ENCODE results near the gene SIRT4. TPM values are rescaled to one million over a fixed set of nuclear protein-coding genes. Genes with fewer than 3 reads are reported as not detected.
A peak's percentile ranks its signal among the peaks of the same experiment; 100 is the strongest.

The SIRT4 gene
- total RNA-seq, 1 experiment from 2014 or later: 0.61 TPM

DNA sequence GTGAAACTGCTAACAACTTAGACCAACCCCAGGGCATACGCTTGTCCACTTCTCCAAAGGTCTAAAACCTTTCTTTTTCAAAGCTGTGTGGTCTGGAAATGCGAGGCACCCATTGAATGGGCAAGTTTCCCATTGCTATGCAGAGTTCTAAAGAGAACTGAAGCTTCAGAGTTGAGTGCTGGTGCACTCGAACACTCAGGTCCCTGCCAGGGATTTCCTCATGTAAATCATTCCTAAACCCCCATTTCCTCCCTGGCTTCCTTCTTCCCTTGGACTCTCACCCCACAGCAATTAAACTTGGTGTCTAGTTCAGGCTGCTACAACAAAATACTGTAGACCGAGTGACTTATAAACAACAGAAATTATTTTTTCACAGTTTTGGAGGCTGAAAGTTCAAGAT is 34.4 kb upstream of the SIRT4 start:
- DNase-seq (ENCODE audit: low read depth): no peak
- in situ Hi-C loops (cut with HindIII; ENCODE audit: low pct_unique_long_range_greater_than_20kb, low sequenced_read_pairs): no loop called here

DNA sequence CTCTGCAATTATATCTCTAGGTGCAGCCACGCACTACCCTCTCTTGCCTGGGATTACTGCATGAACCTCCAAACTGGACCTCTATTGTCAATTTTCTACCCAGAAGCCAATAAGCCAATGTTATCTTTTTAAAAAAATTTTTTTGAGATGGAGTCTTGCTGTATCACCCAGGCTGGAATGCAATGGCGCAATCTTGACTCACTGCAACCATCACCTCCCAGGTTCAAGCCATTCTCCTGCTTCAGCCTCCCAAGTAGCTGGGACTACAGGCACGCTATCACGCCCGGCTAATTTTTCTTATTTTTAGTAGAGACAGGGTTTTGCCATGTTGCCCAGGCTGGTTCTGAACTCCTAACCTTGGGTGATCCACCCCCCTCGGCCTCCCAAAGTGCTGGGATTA is 25.4 kb upstream of the SIRT4 start:
- no peak for DNase-seq (ENCODE audit: low read depth)
- in situ Hi-C loops (cut with HindIII; ENCODE audit: low pct_unique_long_range_greater_than_20kb, low sequenced_read_pairs): no loop called here

DNA sequence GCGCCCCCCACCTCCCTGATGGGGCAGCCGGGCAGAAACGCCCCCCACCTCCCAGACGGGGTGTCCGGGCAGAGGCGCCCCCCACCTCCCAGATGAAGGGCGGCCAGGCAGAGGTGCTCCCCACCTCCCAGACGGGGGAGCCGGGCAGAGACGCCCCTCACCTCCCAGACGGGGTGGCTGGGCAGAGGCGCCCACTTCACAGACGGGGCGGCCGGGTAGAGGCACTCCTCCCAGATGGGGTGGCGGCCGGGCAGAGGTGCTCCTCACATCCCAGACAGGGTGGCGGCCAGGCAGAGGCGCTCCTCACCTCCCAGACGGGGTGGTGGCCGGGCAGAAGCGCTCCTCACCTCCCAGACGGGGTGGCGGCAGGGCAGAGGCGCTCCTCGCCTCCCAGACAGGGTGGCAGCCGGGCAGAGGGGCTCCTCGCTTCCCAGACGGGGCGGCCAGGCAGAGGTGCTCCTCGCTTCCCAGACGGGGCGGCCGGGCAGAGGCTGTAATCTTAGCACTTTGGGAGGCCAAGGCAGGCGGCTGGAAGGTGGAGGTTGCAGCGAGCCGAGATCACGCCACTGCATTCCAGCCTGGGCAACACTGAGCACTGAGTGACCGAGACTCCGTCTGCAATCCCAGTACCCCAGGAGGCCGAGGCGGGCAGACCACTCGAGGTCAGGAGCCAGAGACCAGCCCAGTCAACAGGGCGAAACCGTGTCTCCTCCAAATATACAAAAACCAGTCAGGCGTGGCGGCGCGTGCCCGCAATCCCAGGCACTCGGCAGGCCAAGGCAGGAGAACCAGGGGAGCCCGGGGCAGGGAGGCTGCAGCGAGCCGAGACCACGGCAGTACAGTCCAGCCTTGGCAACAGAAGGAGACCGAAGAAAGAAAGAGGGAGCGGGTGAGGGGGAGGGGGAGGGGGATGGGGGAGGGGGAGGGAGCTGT is 23.7 kb upstream of the SIRT4 start:
- in situ Hi-C loops (cut with HindIII; ENCODE audit: low pct_unique_long_range_greater_than_20kb, low sequenced_read_pairs): no loop called here

DNA sequence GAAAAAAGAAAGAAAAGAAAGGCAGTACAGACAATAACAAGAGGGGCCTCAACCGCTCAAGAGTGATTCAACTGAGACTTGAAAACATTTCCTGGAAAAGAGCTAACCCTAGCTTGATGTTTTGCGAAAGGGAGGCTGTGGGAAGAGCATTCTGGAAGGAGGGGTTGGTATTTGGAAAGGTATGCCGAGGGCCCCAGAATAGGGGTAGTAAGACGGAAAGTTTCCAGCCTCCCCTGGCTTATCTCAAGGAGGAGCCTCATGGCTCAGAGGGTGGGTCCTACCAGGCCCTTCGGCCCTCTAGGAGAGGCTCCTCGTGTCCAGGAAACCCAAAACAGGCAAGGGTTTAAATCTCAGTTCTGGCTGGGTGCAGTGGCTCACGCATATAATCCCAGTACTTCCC is 18.8 kb upstream of the SIRT4 start:
- in situ Hi-C loops (cut with HindIII; ENCODE audit: low pct_unique_long_range_greater_than_20kb, low sequenced_read_pairs): no loop called here
- DNase-seq (ENCODE audit: low read depth): no peak

More for the DNA sequence above, 23.7 kb upstream of the SIRT4 start:
- DNase-seq (ENCODE audit: low read depth): no peak

DNA sequence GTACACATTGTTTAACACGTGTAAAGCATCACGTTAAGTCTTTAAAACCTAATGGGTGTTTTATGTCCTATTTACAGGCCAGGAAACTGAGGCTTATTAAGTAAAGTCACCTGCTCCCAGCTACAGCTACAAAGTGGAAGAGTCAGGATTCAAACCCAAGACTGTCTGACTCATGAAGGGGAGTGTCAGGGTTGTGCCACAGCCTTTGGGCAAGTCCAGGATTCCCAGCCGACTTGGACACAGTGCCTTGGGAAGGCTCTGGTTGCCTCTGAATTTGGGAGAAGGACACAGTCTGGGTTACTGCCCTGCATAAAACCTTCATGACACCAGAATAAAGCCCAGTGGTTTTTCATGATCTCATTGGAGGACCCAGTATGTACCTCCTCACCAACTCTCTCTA is 17.7 kb upstream of the SIRT4 start:
- in situ Hi-C loops (cut with HindIII; ENCODE audit: low pct_unique_long_range_greater_than_20kb, low sequenced_read_pairs): no loop called here
- DNase-seq (ENCODE audit: low read depth): no peak

DNA sequence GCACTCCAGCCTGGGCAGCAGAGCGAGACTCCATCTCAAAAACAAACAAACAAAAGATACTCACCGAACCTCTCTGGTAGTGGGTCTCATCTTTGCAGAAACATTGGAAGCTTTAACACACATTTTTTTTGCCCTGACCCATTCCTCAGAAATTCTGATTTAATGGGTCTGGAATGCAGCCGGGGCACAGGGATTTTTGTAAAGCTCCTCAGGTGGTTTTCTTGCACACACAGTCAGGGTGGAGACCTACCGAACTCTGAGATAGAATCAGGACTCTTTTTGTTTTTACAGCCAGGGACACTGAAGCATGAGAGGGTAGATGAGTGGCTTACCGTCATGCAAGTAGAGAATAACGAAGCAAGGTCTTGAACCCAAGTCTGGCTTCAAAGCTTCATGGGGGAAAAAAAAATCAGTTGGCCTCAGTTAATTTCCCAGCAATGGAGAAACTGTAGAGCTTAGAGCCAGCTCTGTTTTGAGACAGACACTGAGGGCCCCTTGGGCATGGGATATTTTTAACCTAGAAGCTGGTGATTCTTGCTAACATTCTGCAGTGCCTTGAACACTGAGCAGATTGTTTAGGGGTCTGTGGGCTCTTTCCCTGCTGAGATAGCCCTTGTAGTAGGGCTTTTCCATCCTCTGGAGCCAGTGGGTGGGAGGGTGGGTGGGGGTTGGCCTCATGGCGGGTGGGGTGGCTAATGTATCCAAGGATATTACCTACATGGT is 15.2 kb upstream of the SIRT4 start:
- in situ Hi-C loops (cut with HindIII; ENCODE audit: low pct_unique_long_range_greater_than_20kb, low sequenced_read_pairs): no loop called here
- no peak for DNase-seq (ENCODE audit: low read depth)

DNA sequence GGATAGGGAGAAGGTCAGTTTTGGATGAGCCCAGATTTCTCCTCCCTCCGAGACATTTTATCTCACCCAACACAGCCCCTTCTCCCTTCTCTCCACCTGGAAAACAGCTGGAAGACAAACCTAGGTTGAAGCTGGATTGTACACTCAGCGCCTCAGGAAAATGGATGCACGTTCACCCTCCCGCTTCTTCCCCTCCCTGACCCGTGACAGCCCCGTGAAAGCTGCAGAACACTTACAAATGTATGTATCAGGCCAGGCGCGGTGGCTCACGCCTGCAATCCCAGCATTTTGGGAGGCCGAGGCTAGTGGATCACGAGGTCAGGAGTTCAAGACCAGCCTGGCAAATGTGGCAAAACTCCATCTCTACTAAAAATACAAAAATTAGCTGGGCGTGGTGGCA is 14.6 kb upstream of the SIRT4 start:
- in situ Hi-C loops (cut with HindIII; ENCODE audit: low pct_unique_long_range_greater_than_20kb, low sequenced_read_pairs): no loop called here
- no peak for DNase-seq (ENCODE audit: low read depth)

DNA sequence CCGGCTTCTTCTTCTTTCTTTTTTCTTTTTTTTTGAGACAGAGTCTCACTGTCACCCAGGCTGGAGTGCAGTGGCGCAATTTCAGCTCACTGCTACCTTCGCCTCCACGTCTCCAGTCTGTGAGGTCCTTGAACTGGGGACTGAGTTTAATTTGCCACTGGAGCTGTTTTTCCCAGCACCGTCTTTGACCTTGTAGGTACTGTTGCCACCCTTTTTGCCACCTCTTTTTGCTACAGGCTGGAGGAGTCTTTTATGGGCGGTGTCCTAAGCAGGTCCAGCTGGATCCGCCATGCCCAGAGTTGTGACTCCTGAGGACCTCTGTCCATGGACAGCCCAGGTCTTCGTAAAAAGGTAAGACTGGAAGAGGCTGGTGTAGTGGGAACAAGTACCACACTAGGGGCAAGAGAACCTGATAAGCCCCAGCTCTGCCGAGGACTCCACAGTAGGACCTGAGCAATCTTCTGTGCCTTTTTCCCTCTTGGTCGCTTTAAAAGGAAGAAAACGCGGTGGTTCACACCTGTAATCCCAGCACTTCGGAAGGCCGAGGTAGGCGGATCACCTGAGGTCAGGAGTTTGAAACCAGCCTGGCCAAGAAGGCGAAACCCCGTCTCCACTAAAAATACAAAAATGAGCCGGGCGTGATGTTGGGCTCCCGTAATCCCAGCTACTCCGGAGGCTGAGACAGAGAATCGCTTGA is 11.4 kb upstream of the SIRT4 start:
- no peak for DNase-seq (ENCODE audit: low read depth)
- in situ Hi-C loops (cut with HindIII; ENCODE audit: low pct_unique_long_range_greater_than_20kb, low sequenced_read_pairs): no loop called here

DNA sequence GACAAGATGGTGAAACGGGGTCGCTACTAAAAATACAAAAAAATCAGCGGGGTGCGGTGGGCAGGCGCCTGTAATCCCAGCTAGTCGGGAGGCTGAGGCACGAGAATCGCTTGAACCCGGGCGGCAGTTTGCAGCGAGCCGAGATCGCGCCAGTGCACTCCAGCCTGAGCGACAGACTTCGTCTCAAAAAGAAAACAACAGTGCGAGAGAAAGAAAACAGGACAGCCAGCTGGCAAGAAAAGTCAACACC is 9.8 kb upstream of the SIRT4 start:
- no peak for DNase-seq (ENCODE audit: low read depth)
- in situ Hi-C loops (cut with HindIII; ENCODE audit: low pct_unique_long_range_greater_than_20kb, low sequenced_read_pairs): no loop called here

DNA sequence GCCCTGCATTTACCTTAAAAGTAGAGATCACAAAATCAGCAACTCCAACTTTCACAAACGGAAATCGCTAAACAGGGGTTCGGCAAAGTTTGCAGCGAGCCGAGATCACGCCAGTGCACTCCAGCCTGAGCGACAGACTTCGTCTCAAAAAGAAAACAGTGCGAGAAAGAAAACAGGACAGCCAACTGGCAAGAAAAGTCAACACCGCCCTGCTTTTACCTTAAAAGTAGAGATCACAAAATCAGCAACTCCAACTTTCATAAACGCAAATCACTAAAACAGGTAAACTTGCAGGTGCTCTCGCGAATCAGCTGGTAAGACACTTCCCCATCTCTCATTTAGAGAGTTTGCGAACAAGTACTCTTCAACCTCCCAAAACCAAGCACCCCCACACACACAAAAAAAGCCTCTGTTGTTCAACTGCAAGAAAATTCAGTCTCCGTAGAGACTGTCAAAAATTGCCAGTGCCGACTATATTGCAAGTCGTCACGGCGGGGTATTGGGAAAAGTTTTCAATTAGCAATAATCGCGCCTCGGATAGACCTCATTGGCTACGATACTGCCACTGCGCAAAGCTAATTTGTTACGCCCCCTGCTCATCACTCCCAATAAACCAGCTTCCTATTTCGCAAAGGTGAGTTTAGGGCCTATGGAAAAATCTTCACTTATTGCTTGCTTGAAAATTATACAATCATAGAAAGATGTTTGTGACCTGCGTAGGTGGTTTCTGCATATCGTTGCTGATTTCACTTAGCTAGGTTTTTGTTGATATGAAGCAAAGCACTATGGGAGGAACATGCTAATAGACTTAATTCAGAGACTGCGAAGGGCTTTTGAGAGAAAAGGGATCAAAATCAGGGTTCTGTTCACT is 9.2 kb upstream of the SIRT4 start, which contains the start of gene RNU4-1:
TSS of gene RNU4-1 (minus strand) at position 577 of the 871 bp plus-strand sequence.
- peak; percentile 97 for DNase-seq (ENCODE audit: low read depth)
- in situ Hi-C loops (cut with HindIII; ENCODE audit: low pct_unique_long_range_greater_than_20kb, low sequenced_read_pairs): no loop called here

DNA sequence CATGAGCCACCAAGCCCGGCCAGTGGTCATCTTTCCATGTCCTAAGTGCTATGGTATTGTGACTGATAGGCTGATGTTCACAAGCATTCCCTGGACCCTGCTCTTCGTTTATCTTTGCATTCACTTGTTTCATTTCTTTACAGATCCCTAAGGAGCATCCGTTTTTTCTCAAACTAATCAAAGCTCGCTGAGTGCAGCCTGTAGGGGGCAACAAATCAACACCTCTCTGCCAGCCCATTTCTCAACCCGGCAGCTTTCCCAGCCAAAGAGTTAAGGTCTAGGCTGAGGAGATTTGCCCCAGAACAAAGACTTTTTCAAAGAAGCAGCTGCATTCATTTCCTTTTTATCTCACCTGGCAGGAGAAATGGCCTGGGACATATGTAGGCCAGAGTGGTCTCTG is 12.1 kb downstream of the SIRT4 start:
- DNase-seq (ENCODE audit: low read depth): no peak
- in situ Hi-C loops (cut with HindIII; ENCODE audit: low pct_unique_long_range_greater_than_20kb, low sequenced_read_pairs): no loop called here

DNA sequence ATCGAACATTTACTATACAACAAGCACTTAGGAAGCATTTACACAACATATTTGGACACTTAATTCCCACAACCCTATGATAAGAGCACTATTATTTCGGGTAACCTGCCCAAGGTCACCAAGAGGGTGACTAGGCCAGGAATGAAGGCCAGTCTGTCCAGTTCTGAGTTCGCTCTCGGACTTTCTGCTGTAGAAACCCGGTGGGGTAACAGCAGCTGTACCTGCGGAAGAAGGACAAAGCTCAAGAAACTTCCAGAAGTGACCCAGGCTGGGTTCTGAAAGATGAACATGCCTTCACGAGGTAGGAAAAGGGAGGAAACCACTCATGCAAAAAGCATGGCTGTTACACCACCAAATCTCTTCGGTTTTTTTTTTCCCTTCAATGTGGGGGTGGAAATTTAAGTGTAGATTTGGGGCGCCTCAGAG is 14.7 kb downstream of the SIRT4 start:
- in situ Hi-C loops (cut with HindIII; ENCODE audit: low pct_unique_long_range_greater_than_20kb, low sequenced_read_pairs): no loop called here
- DNase-seq (ENCODE audit: low read depth): no peak

DNA sequence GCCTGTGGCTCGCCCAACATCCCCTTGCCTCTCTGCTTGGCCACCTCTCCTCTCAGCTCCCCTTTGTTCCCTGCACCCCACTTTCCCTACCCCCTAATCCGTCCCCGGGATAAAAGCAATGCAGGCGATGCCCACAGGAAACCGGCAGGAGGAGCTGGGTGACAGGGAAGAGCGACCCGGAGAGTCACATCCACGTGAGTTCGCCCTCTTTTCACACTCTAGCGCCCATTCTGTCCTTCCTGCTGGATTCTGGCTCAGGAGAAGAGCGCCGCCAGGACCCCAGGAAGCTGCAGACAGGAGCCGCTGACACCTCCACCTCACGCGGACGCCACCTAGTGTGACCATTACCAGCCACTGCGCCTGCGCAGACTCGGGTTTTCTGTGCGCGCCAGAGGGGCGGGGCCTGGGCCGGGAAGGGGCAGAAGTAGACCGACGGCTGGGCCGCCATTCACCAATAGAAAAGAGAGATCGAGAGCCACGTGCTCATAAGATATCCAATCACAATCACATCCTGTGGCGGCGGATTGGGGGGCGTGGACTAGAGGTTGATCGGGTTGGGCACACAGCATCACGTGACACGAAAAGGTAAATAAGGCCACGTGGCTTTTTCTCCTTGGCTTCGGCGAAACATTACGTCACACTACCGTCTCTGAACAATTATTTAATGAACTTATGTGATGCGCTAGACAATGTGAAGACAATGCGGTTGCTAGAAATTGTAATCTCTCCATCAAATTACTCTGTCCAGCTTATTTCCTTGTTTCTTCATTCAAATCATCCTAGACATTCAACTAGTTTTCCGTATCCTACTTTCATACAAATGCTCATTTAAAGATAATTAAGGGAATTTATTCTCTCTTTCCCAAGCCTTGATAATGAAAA is 15.3 kb downstream of the SIRT4 start:
- peak; percentile 100 for DNase-seq (ENCODE audit: low read depth)
- in situ Hi-C loops (cut with HindIII; ENCODE audit: low pct_unique_long_range_greater_than_20kb, low sequenced_read_pairs): no loop called here

DNA sequence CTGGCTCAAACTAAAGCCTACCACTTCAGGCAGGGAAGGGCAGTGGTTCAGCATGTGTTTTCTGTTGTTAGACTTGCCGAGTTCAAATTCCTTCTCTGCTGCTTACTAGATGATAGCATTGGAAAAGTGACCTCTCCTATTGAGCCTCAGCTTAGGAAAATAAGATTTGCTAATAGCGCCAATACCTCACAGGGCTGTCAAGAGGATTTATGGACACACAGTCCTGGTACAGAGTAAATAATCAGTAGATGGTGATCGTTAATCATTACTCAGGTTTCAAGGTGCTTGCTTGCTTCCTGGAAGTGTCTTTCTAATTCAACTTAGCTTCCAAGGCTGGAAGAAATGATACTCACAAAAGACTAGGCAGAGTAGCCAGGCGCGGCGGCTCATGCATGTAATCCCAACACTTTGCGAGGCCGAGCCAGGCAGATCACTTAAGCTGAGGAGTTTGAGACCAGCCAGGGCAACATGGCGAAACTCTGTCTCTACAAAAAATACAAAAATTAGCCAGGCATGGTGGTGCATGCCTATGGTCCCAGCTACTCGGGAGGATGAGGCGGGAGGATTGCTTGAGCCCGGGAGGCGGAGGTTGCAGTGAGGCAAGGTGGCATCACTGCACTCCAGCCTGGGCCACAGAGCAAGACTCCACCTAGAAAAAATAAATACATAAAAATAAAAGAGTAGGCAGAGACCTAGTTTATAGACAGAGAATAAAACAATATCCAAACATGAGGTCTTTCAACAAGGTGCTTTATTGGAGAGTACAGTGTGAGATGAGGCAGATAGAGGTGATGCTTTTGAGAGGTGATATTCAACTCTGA is 19.5 kb downstream of the SIRT4 start:
- in situ Hi-C loops (cut with HindIII; ENCODE audit: low pct_unique_long_range_greater_than_20kb, low sequenced_read_pairs): no loop called here
- peak; percentile 69 for DNase-seq (ENCODE audit: low read depth)

DNA sequence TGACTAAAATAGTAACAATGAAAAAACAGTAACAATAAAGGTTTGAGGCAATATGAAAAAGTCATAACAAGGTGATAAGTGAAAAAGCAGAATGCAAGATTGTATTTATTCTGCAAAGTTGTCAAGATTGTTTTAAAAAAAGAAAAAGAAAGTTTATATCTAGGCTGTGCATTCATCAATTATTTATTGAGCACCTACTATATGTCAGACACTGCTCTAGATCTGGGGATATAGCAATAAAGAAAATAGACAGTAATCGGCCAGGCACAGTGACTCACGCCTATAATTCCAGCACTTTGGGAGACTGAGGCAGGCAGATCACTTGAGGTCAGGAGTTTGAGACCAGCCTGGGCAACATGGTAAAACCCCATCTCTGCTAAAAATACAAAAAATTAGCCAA is 21.7 kb downstream of the SIRT4 start:
- in situ Hi-C loops (cut with HindIII; ENCODE audit: low pct_unique_long_range_greater_than_20kb, low sequenced_read_pairs): no loop called here
- no peak for DNase-seq (ENCODE audit: low read depth)

DNA sequence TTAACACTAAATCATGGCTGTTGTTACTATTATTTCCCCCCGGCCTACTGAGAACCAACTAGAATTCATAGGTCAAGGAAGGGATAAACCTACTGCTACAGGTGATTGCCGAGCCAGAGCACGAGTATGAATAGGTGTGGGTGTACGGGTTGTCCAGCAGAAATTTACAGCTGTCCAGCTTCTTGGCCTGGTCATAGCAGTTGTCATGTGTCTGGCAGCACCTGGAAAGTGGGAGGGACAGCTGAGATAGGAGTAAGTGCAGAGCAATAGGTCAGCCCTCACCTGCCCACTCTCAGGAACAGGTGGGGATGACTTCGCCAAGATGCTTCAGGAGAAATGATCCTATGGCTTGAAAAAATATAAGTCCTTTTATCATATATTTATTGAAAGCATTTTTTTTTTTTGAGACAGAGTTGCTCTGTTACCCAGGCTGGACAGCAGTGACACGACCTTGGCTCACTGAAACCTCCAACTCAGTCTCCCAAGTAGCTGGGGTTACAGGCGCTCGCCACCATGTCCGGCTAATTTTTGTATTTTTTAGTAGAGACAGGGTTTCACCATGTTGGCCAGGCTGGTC is 22.8 kb downstream of the SIRT4 start:
- in situ Hi-C loops (cut with HindIII; ENCODE audit: low pct_unique_long_range_greater_than_20kb, low sequenced_read_pairs): no loop called here
- no peak for DNase-seq (ENCODE audit: low read depth)

All from Caki2 (cell line).